DOHH2 (cell line): Measurements from ENCODE around the gene TTC7B.

Experiments used
- EZH2phosphoT487 ChIP-seq: fragments of 200-600 bp; sonication (generic); IDR thresholded peaks from 2 replicates; pipeline ENCODE4 v1.6.1; 2017; ENCODE audit warnings: borderline replicate concordance, mild to moderate bottlenecking, antibody characterized with exemption, low read length, moderate library complexity, mixed read lengths
- TF ChIP-seq, protein P1 (sequence below): fragments of 200-600 bp; sonication (generic); IDR thresholded peaks from one replicate; pipeline ENCODE4 v1.5.1; 2014; ENCODE audit warnings: antibody characterized with exemption, mild to moderate bottlenecking, low read depth, low read length; ENCODE audit not compliant: poor library complexity, severe bottlenecking

DNA sequence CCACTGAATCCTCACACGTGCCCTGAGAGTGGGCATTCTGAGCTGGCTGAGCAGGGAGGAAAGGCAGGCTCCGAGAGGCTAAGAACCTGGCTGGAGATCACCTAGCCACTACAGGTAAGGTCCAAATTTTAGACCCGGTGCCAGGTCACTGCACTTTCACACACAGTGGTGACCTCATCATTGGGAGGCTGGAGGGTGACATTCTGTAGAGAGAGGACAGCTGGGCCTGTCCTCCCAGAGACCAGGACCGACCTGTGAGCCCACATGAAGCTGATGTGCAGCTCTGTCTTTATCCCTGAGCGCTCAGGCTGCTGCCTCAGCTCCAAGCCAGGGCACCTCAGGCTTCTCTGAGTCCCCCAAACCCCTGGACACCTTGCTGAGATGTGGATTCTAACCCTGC is 4.1 kb downstream of the TTC7B start:
- TF ChIP-seq, protein P1, sequence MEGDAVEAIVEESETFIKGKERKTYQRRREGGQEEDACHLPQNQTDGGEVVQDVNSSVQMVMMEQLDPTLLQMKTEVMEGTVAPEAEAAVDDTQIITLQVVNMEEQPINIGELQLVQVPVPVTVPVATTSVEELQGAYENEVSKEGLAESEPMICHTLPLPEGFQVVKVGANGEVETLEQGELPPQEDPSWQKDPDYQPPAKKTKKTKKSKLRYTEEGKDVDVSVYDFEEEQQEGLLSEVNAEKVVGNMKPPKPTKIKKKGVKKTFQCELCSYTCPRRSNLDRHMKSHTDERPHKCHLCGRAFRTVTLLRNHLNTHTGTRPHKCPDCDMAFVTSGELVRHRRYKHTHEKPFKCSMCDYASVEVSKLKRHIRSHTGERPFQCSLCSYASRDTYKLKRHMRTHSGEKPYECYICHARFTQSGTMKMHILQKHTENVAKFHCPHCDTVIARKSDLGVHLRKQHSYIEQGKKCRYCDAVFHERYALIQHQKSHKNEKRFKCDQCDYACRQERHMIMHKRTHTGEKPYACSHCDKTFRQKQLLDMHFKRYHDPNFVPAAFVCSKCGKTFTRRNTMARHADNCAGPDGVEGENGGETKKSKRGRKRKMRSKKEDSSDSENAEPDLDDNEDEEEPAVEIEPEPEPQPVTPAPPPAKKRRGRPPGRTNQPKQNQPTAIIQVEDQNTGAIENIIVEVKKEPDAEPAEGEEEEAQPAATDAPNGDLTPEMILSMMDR, result no peak
- TF ChIP-seq EZH2phosphoT487, result no peak
